Fibroblast of peridontal ligament (primary cell): ENCODE measurements around the gene PSMB5.
A peak's percentile ranks its signal among the peaks of the same experiment; 100 is the strongest.
"Not testable (repeated sequence)": the region's sequence is repeated elsewhere in the genome, so short reads cannot be mapped to it uniquely, and the experiment has no call there.

Experiments used
- DNase-seq: peaks from one replicate; pipeline ENCODE4 v3.0.0-alpha.2; 2010; ENCODE audit errors: extremely low read depth

The PSMB5 gene

GRCh38 chr14:23015618-23016017, 19.1 kb downstream of the PSMB5 start:
- DNase-seq = no peak

GRCh38 chr14:23013749-23014054, 21.0 kb downstream of the PSMB5 start:
- DNase-seq = not testable (repeated sequence)

GRCh38 chr14:23013054-23013748, 21.5 kb downstream of the PSMB5 start:
- no peak for DNase-seq

DNA sequence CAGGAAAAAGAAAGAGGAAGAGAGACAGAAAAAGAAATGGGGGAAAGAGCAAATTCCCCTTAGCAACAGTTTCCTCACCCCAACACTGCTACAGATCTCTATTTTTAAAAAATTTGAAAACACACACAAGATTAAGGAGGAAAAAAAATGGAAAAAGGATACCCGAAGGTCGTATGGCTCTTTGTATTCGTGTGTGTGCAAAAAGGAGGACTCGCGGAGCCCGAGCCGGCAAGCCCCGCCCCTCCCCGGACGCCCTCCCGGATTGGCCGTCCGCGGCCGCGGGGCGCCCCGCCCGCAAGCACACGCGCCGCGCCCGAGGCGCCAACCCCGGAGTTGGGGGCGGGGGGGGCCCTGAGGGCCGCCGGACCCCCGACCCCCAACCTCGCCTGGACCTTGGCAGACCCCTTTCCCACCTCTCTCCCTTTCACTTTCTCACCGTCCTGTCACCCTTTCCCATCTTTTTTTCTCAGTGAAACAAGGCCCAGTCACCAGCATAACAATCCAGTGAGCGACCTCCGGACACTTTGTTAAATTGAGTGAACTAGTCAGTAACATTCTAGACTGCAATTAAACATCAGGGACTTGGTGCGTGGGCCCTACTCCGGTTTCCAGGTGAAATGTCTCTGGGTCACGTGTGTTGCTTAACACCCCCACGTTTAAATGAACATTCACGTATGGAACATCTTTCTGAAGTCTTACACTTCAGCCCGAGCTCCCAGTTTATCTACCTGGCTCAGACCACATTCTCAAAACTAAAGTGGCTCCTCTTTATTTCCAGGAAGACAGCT, 24.6 kb downstream of the PSMB5 start, which contains the start of gene C14orf93:
TSS of gene C14orf93 (minus strand) at position 205 of the 788 bp plus-strand sequence. CDS start 11,120 bp downstream, outside the sequence.
- peak; percentile 52 for DNase-seq

- no peak for DNase-seq
These were observed 25.2 kb downstream of the PSMB5 start for GRCh38 chr14:23009483-23009938.

DNA sequence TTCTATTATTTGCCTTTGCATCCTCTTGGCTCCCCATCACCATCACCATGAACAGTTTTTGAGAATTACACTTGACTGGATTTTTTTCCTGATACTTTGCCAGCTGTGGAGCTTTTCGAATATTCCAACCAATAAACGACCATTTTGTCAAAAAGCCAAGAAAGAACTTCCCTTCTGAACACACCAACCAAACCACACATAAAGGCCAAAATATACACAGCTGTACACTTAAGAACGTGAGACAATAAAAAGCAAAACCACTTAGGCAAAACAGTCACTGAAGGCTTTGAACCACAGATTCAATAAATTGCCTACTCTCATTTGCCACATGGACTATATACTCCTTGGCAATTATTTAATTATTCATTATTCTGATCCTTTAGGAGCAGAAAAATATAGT, 25.9 kb downstream of the PSMB5 start:
- DNase-seq = peak; percentile 16

- peak; percentile 97 for DNase-seq
These were observed 27.9 kb downstream of the PSMB5 start for GRCh38 chr14:23006544-23007419.

DNA sequence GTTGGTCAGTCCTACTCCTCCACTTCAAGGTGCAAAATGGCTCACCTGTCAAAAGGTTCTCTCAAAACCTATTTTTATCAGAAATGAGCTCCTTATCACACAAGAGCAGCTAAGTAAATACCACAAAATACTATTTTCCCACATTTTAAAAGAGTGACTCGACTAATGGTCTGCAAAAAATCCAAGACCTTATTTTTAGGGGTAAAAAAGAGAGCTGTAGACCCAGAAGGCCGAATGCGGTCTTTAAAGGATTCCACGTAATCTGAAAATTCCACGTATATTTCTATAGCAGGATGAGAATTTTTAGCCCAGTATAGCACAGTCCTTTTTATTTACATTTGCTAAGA, 28.5 kb downstream of the PSMB5 start:
- DNase-seq = no peak

DNA sequence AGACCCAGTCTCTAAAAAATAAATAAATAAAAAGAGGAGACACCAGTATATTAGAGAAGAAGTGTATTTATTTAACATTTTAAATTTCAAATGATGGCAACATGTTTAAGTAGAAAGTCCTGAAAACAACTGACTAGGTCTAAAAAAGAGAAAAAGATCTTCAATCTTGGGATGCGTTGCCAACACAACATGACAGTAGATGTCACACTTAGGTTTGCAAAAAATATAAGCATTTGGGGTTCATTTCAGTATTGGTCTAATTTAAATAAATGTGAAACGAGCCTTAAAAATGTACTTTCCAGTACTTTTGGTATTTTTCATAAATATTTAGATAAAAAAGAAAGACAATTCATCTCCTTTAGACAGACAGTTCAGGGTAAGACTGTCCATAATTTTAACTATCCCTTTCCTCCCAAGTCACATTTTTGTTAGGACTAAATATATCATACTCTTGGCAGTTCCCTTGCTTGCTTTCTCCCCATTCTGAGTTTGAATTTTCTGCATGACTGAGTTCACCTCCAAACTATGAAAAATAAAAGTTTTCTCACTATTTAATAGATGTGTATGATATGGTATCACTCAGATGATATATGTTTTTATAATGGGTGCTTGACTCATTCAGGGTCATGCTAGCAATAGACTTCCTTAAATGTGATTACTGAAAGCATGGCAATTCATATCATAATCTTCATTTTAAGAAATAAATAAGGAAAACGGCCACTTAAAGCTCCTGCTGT, 29.1 kb downstream of the PSMB5 start:
- no peak for DNase-seq

GRCh38 chr14:23004274-23004673, 30.4 kb downstream of the PSMB5 start:
- DNase-seq = not testable (repeated sequence)

GRCh38 chr14:23002592-23002991, 32.1 kb downstream of the PSMB5 start:
- DNase-seq = no peak

DNA sequence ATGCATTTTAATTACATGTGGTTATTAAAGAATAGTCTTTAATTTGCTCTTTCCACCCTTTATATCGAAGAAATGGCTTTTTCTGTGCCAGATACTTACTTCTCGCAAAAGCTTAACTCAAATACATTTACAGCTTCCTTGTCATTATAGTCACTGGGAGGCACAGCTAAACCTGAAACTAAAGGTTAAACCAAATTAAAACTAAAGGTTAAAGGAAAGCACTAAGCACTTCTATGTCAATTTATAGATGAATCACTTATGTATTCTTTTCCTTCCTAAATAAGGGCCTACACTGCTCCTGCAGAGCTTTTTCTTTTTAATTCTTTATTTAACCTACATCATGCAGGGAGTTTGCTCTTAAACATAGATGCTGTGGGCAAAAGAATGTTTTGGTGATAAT, 33.8 kb downstream of the PSMB5 start:
- DNase-seq = no peak

DNA sequence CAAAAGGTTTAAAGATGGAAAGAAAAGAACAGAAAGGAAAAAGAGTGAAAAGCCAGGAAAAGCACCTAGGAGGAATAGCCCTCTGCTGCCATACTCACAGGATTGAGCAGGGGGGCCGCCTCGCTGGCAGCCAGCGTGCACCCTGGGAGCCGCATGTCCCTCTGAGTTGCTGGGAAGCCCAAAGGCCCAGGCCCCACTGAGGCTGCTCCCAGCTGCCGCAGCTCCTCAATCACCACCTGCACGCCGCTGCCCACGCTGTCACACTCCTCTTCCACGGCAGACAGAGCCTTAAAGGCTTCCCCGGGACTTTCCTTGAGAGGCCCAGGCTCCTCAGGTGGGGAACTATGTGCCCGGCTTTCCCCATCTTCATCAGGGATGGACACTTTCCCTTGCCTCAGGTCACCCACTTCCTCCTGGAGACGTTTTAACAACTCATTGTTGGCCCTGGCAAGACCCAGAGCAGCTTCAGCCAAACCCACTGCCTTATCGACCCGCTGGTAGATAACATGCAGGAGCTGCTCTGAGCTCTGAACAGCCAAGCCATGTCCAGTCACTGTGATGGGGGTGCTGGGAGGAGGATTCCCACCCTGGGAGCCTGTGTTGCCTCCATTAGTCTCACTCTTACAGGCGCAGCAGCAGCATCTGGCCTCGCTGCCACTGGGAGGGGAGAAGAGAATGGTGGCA, 36.2 kb downstream of the PSMB5 start:
- DNase-seq = no peak

- no peak for DNase-seq
These were observed 36.9 kb downstream of the PSMB5 start for GRCh38 chr14:22997676-22998323.

DNA sequence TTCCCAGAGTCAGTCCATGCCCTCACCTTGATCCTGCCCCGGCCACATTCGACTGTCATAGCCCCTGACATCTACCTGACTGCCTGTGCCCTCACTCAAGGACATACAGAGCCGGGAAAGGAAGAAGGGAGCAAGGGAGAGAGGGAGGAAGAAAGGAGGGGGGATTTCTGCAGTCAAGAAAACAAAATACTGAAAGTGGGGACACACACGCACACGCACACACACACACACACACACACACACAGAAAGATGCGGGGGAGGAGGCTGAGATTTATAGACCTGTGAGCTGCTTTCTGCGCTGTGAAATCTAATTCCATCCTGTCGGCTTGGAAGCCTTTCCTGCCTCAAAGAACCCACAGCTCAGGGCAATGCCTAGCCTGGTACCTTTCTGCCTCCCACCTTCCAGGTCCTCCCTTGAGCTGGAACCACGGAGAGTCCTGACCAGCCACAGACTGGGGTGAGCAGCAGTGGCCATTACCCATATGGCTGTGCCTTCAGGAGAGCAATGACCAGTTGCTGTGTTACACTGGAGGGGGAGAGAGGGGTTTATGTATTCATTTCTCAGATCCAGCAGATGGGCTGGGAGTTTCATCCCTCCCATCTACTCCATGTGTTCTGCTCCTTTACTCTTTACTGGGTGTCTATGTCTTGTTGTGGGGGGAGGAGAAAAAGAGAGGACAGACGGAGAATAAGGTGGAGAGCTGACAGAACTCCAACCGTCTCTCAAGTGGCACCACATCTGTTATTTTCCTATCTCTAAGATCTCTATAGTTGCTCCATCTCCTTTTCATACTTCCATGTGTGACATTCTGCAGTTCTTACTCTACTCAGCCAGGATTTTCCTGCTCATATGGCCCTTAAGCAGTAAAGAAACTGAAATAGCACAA, 37.7 kb downstream of the PSMB5 start:
- DNase-seq = no peak

DNA sequence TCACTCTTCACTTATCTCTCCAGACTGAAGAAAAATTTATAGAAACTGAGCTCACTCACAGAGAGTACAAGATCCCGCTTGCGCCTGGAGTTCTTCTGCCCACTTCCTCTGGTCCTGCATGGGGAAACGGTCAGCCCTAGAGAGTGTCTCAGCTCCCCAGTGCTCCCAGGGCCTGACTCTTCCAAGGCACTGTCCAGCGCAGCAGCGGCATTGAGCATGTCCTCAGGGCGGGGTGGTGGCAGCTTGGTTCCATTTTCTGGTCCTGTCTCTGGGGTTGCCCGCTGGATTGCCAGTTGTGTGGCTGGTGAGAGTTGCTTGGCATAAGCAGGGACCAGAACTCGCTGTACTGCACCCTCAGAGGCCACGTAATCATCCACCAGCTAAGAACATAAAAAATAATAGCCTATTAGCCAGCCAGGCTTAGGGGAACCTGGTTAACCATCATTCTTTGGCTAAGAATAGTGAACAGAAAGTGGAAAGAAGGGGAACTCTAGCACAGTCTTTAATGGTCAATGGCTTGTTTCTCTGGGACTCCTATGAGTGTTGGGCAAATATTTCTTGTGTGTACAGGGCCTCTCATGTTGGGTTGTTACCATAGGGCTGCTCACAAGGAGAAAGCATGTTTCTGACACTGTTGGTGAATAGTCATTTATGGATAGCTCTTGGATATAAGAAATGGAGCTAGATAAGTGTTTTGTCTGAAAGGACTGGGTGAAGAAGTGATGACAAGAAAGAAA, 38.6 kb downstream of the PSMB5 start:
- DNase-seq = no peak

- peak; percentile 37 for DNase-seq
These were observed 39.9 kb downstream of the PSMB5 start for GRCh38 chr14:22994762-22995275.

DNA sequence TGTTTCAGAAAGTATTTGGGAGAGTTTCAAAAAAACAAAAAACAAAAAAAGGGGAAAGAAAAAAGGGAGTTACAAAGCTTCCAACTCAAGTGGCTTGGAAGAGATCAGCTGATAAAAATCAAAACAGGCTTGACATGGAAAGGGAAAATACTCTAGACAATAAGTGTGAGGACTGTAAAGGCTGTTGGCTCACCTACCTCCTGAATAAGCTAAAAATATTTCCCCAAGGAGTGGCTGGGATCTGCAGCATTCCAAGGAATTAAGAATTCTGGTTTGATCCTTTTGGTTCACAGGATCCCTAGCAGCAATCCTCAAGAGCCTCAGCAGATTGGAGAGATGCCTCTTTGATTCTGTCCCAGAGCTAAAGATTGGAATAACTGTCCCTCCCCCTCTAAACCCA, 41.2 kb downstream of the PSMB5 start:
- DNase-seq = no peak

DNA sequence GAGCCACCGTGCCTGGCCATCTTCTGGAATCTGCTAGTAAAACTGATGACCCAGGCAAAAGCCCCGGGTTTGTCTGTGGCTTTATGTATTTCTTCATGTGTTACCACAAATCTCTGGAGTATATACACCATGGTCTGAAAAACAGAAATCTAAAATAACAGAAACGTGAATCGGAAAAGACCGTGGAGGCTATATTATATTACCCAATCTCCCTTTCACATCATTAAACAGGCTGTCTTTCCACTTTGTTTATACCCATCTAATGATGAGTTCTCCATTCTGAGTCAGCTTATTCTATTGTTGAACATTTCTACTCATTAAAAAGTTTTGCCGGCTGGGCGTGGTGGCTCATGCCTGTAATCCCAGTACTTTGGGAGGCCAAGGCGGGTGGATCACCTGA, 42.8 kb downstream of the PSMB5 start:
- peak; percentile 92 for DNase-seq
